ACHN (cell line): ENCODE results near the gene HELLS.
A peak's percentile ranks its signal among the peaks of the same experiment; 100 is the strongest.
"Not testable (repeated sequence)": the region's sequence is repeated elsewhere in the genome, so short reads cannot be mapped to it uniquely, and the experiment has no call there.

ENCODE experiments used
- DNase-seq: peaks from one replicate; pipeline ENCODE4 v3.0.0-alpha.2; 2015
- in situ Hi-C: cut with HindIII; loops from 2 replicates; pipeline ENCODE4 v1.10.0; 2017; ENCODE audit warnings: low sequenced_read_pairs, low pct_ligation_motif_present, low pct_unique_long_range_greater_than_20kb

Gene HELLS

DNA sequence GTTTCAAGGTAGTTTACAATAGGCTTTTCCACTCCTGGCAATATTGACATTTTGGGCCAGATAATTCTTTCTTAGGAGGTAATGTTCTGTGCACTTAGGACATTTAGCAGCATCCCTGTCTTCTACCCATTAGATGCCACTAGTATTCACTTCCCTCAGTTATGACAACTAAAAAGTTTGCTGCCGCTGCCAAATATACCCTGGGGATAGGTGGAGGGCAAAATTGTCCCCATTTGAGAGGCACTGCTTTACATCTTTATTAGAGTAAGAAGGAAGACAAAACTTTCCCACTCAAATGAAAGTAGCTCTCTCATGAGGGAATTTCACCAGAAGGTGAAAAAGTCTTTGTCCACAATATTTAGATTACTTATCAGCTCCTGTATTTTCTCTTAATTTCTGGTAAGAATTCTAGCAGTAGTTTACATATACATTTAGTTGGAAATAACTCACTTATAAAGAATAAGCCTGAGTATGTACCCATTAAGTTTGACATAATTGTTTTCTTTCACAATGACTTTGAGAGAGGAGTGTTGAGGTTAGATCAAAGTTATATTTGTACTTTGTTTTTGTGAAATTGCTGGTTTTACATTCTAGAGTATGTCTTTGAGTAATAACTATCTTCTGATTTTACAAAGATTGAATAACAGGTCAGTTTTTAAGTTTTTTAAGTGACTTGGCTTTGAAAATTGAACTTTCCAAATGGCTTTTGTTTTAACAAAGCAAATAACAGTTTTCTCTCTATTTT is 46.0 kb downstream of the HELLS start:
- in situ Hi-C loops = no loop called here
- no peak for DNase-seq

DNA sequence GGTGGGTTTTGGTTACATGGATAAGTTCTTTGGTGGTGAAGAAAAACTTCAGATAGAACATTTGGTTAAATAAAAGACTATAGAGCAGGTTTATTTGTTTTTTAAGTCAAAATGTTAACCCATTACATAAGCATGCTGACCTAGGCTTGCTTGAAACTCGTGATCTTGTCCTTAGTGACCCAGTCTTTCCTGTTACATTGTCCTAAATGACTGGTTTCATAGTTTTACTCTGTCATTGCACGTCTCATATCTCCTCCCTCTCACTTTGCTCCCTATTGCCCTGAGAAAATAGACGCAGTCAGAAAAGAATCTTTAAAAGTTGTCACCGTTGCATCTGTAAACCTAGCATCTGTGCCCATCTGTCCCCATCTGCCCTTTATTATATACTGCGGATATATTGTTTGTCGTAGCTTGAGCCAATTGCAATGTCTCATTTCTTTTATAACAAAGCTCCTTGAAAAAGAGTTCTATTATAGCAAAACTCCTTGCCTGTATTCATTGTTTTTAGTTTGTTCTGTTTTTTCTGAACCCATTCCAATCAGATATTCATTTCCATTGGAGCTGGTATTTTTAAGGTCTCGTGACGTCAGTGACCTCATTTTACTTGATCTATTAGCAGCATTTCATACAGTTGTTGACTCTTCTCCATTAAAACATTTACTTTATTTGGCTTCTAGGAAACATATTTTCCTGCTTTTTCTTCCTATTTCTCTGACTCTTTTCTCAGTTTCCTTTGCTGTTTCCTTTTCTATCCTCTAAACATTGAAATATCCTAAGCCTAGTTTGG is 57.3 kb downstream of the HELLS start:
- in situ Hi-C loops = no loop called here
- no peak for DNase-seq

DNA sequence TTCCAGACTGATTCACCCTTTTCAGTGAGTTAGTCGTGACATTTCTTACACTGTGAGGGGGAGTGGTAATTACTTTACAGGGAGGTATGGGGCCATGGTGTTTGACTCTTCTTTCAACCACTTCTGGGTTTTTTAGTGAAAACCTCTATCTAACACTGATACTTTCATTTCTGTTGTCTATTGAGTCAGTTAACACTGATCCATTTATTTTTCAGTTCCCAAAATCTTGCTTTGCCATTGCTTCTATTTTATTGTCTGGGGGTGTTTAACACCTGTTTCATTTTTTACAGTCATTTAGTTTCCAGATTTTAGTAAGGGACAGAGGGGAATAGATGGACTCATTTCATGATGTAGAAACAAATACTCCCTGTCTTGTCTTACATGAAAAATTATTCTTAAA is 61.5 kb downstream of the HELLS start:
- no peak for DNase-seq
- in situ Hi-C loops = no loop called here

DNA sequence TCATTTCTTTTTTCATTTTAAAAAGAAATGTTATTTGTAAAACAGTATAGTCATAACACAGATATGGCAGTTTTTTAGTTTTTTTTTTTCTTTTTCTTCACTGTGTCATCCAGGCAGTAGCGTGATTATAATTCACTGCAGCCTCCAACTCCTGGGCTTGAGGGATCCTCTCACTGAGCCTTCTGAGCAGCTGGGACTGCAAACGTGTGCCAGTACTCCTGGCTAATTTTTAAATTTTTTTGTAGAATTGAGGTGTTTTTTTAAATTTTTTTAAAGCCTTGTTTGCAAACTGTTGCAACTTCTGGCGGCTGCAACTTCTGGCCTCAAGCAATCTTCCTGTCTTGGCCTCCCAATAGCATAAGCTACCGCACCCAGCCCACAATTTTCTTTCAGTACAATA is 63.0 kb downstream of the HELLS start:
- no peak for DNase-seq
- in situ Hi-C loops = no loop called here

GRCh38 chr10:94614558-94614957 is 69.0 kb downstream of the HELLS start:
- no peak for DNase-seq
- in situ Hi-C loops = no loop called here

- no peak for DNase-seq
- in situ Hi-C loops = no loop called here
Observed at GRCh38 chr10:94617389-94617944, 71.9 kb downstream of the HELLS start.

DNA sequence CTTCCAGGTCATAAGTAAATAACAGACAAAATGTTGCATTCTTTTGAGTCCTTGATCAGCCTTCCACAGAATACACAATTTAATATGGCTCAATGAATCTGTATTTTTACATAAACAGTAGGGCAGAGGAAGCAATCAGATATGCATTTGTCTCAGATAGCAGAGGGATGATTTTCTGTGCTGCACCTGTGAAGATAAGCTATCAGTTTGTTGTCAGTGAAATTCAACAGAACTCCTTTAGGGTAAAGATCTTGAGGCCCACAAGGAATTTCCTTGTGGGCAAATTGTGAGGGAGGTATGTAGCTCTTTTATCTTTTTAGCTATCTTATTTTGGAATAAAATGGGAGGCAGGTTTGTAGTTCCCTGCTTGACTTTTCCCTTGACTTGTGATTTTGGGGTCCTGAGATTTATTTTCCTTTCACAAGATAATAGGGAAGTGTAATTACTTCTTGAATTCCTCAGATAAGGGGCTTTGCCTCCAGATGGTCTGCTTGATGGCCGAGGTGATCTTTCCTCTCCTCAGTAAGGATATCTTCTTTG is 77.1 kb downstream of the HELLS start:
- in situ Hi-C loops = no loop called here
- DNase-seq = no peak

GRCh38 chr10:94623572-94623971 is 78.0 kb downstream of the HELLS start:
- no peak for DNase-seq

GRCh38 chr10:94626476-94626875 is 80.9 kb downstream of the HELLS start:
- in situ Hi-C loops = no loop called here
- DNase-seq = no peak

More at GRCh38 chr10:94623572-94623971, 78.0 kb downstream of the HELLS start:
- in situ Hi-C loops = no loop called here

GRCh38 chr10:94627511-94627910 is 81.9 kb downstream of the HELLS start:
- DNase-seq = no peak
- in situ Hi-C loops = no loop called here

GRCh38 chr10:94630017-94630688 is 84.6 kb downstream of the HELLS start:
- in situ Hi-C loops = no loop called here
- peak; percentile 56 for DNase-seq

DNA sequence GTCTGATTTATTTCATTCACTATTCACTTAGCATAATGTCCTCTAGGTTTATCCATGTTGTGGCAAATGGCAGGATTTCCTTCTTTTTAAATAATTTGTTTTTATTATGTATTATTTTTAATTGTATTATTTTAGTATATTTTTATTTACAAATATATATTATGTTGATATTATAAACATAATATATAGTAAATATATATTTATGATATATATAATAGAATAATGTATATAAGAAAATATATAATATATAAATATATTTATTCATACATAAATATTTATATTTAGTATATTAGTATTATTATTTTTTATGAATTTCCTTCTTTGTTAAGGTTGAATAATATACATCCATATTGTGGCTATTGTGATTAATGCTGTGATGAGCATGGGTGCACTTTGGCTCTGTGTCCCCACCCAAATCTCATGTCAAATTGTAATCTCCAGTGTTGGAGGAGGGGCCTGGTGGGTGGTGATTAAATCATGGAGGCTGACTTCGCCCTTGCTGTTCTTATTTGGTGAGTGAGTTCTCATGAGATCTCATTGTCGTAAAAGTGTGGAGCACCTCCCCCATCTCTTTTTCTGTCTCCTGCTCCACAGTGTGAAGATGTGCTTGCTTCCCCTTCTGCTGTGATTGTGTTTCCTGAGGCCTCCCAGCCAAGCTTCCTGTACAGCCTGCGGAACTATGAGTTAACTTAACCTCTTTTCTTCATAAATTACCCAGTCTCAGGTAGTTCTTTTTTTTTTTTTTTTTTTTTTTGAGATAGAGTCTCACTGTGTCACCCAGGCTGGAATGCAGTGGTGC is 85.7 kb downstream of the HELLS start:
- DNase-seq = no peak
- in situ Hi-C loops = no loop called here

- no peak for DNase-seq
- in situ Hi-C loops = no loop called here
Observed at GRCh38 chr10:94632954-94633353, 87.4 kb downstream of the HELLS start.

DNA sequence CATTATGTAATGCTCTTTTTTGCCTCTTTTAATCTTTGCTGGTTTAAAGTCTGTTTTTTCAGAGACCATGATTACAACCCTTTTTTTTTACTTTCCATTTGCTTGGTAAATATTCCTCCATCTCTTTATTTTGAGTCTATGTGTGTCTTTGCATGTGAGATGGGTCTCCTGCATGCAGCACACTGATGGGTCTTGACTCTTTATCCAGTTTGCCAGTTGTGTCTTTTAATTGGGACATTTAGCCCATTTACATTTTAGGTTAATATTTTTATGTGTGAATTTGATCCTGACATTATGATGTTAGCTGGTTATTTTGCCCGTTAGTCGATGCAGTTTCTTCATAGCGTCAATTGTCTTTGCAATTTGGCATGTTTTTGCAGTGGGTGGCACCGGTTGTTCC is 92.5 kb downstream of the HELLS start:
- DNase-seq, in situ Hi-C loops: not testable (repeated sequence)

DNA sequence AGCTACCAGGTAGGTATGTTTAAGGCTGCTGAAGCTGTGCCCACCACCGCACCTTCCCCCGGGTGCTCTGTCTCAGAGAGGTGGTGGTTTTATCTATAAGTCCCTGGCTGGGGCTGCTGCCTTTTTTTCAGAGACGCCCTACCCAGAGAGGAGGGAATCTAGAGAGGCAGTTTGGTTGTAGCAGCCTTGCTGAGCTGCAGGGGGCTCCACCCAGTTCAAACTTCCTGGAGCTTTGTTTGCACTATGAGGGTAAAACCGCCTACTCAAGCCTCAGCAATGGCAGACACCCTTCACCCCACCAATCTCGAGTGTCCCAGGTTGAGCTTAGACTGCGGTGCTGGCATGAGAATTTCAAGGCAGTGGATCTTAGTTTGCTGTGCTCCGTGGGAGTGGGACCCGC is 94.3 kb downstream of the HELLS start:
- DNase-seq = no peak
- in situ Hi-C loops = no loop called here

DNA sequence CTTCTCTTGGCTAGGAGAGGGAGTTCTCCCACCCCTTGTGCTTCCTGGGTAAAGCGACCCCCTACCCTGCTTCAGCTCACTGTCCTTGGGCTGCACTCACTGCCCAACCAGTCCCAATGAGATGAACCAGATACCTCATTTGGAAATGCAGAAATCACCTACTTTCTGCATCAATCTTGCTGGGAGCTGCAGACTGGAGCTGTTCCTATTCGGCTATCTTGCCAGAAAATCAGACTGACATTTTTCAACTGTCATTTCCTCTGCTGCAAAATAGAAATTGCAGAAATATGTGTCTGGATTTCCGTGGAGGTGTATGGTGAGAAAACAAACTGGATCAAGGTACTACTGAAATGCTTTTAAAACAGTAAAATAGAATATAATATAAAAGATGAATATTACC is 95.0 kb downstream of the HELLS start:
- DNase-seq = no peak
- in situ Hi-C loops = no loop called here

DNA sequence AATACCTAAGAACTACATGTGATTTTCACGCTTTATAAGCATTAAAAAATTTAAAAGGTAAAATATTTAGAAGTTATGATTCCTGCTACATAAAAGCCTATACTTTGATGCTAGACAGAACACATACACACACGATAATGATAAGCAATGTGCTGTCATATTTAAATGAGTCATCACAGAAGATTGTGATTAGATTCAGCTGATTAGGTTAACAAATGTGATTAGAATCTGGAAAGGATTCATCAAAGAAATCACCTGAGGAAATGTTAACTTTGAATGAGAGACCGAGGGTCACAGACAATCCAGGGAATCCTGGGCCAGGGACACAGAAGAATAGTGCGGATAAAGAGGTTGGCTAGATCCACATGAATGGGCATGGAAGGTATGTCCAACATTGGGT is 95.9 kb downstream of the HELLS start:
- no peak for DNase-seq
- in situ Hi-C loops = no loop called here

GRCh38 chr10:94644352-94644751 is 98.8 kb downstream of the HELLS start:
- in situ Hi-C loops = no loop called here
- no peak for DNase-seq
